Breast epithelium (tissue), 4 donors: Measurements from ENCODE around the gene LRRFIP1. TPM values are rescaled to one million over a fixed set of nuclear protein-coding genes. Genes with fewer than 3 reads are reported as not detected.

Experiments used
- DNase-seq, 2 donors: peaks; one replicate each; pipeline ENCODE4 v3.0.0-alpha.2; 2019; ENCODE audit warnings: low spot score in 2 of 2
- H3K27ac ChIP-seq, 2 donors: fragments of 200-600 bp; sonication (generic) in 1 of 2; one replicate each; pipeline ENCODE4 v1.5.1; 2016 to 2019; ENCODE audit warnings: mild to moderate bottlenecking in 1 of 2
- H3K27me3 ChIP-seq, 2 donors: fragments of 200-600 bp; sonication (generic) in 1 of 2; one replicate each; pipeline versions ENCODE4 v1.5.1 to v1.6.0; 2017 to 2019; ENCODE audit warnings: control low read depth in 1 of 2, mild to moderate bottlenecking in 1 of 2
- H3K36me3 ChIP-seq: fragments of 200-600 bp; one replicate; pipeline ENCODE4 v1.5.1; 2019
- H3K4me1 ChIP-seq, 2 donors: fragments of 200-600 bp; sonication (generic); one replicate each; pipeline ENCODE4 v1.5.1; 2016 to 2019; ENCODE audit warnings: control low read depth in 1 of 2
- H3K4me3 ChIP-seq, 3 donors: fragments of 200-600 bp; sonication (generic); 1 replicate in 2 of 3; 2 replicates in 1 of 3; pipeline ENCODE4 v1.5.1; 2016 to 2019; ENCODE audit warnings: mild to moderate bottlenecking in 3 of 3, moderate library complexity in 2 of 3
- H3K9me3 ChIP-seq, 2 donors: fragments of 200-600 bp; sonication (generic) in 1 of 2; one replicate each; pipeline ENCODE4 v1.5.1; 2016 to 2019; ENCODE audit warnings: control low read depth in 1 of 2
- POLR2A ChIP-seq: fragments of 450-650 bp; IDR thresholded peaks from one replicate; pipeline ENCODE4 v1.6.1; 2016; ENCODE audit warnings: antibody characterized with exemption, mild to moderate bottlenecking, moderate library complexity
- POLR2AphosphoS5 ChIP-seq, 3 donors: sonication (generic); formaldehyde crosslinking; IDR thresholded peaks; one replicate each; pipeline ENCODE4 v1.6.1; 2017; ENCODE audit warnings: antibody characterized with exemption in 3 of 3
- intact Hi-C: fragments of 100-400 bp; cut with DNase I; formaldehyde crosslinking; loops from one replicate; pipeline ENCODE4 v1.15.1; 2023; ENCODE audit warnings: low total_unique reads
- total RNA-seq, 3 donors: library from RNA; depleted of rRNA; stranded (reverse); fragments of >200 nt; gene quantifications; one replicate each; pipeline ENCODE4 v1.1.0, GENCODE V29; 2016
- TF ChIP-seq, protein P1 (sequence below), 3 donors: fragments of 450-650 bp; IDR thresholded peaks; one replicate each; pipeline ENCODE4 v1.5.1; 2016 to 2017; ENCODE audit warnings: antibody characterized with exemption in 3 of 3, mild to moderate bottlenecking in 3 of 3, moderate library complexity in 3 of 3

LRRFIP1 gene
- total RNA-seq, 3 donors from 2014 or later = 82.6 to 136 (median 130) TPM

DNA sequence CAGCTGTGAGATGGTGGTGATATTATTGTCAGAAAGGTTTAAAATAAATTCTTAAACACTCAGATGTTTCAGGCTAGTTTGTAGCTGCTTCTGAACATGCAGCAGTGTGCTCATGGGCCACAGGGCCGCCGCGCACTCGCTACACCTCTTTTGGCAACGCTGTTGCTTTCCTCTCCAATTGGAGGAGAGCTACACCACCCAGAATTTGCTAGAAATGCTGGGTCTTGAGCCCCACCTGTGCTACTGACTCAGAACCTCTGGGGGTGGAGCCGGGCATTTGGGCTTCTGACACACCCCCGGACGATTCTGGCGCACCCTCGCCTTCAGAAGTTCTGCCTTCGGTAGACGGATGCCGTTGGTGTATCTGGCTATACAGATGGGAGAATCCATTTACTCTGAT is 15.7 kb downstream of the LRRFIP1 start:
- no peaks in the 10 kb centered on the region for H3K4me1 ChIP-seq
- H3K27ac ChIP-seq = no peak overlapping the region
- H3K9me3 ChIP-seq = no peaks in the 10 kb centered on the region
- TF ChIP-seq, protein P1, sequence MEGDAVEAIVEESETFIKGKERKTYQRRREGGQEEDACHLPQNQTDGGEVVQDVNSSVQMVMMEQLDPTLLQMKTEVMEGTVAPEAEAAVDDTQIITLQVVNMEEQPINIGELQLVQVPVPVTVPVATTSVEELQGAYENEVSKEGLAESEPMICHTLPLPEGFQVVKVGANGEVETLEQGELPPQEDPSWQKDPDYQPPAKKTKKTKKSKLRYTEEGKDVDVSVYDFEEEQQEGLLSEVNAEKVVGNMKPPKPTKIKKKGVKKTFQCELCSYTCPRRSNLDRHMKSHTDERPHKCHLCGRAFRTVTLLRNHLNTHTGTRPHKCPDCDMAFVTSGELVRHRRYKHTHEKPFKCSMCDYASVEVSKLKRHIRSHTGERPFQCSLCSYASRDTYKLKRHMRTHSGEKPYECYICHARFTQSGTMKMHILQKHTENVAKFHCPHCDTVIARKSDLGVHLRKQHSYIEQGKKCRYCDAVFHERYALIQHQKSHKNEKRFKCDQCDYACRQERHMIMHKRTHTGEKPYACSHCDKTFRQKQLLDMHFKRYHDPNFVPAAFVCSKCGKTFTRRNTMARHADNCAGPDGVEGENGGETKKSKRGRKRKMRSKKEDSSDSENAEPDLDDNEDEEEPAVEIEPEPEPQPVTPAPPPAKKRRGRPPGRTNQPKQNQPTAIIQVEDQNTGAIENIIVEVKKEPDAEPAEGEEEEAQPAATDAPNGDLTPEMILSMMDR (IDR thresholded peaks at IDR 0.05) = no peak
- TF ChIP-seq POLR2A (no peak), POLR2AphosphoS5 (IDR thresholded peaks at IDR 0.05) (no peak)
- no peaks in the 10 kb centered on the region for H3K36me3 ChIP-seq
- intact Hi-C loops = no loop called here
- DNase-seq = no peak
- H3K27me3 ChIP-seq = no peaks in the 10 kb centered on the region
- H3K4me3 ChIP-seq = no peak overlapping the region

DNA sequence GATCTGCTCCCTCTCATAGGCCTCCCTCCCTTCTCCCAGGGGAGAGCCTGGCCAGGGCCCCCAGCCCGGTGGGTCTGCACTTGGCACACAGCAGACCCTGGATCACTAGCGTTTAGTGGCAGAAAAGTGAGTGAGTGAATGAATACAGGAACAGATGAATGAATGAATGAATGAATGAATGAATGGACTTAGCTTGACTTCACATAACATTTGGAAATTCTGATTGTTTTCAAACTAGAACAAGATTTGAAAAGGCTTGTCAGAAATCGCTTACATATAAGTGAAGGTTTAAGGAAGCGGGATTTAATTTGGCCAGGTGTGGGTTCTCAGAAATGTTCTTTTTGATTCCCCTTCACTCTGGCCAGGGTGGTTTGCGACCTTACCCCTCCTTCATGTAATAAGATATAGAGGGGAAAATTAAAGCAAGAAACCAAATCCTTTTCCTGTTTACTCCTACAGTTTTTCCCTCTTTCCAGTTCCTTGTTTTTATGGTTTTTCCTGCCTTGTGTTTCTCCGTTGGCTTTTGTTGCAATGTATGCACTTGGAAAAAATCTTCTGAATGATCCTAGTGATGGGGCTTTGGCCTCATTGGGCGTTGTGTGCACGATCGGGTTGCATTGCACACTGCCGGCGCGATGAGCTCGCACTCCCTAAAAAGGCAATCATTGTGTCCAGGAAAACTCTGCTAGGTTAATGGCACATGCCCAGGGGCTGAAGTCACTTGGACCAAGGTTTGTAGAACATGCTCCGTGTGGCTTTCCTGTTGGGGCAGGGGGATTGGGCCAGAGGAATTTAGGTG is 16.4 kb downstream of the LRRFIP1 start:
- no peak for DNase-seq
- Histone ChIP-seq H3K36me3 (no peaks in the 10 kb centered on the region), H3K9me3 (no peaks in the 10 kb centered on the region), H3K27me3 (no peaks in the 10 kb centered on the region), H3K4me3 (no peak overlapping the region), H3K27ac (no peak overlapping the region), H3K4me1 (no peaks in the 10 kb centered on the region)
- intact Hi-C loops = no loop called here
- TF ChIP-seq POLR2A = no peak
- no peak for TF ChIP-seq POLR2AphosphoS5 (IDR thresholded peaks at IDR 0.05)
- TF ChIP-seq, protein P1 (IDR thresholded peaks at IDR 0.05) = no peak

DNA sequence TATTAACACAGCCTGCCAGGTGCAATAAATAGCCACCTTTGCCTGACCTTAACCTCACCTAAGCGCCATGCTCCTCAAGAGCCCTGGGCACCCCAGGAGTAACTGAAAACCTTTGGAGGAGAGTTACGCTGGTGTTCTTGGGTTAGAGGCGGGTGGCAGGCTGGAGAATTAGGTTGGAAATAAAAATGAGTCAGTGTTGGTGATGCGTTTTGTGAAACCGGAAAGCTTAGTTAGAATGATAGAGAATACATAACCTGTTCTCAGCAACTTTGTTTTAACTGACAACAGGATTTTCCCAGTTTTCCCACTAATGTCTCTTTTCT is 17.0 kb downstream of the LRRFIP1 start:
- DNase-seq = no peak
- no peak for TF ChIP-seq POLR2A
- H3K4me3 ChIP-seq = no peak overlapping the region
- no peaks in the 10 kb centered on the region for H3K4me1 ChIP-seq
- H3K36me3 ChIP-seq = no peaks in the 10 kb centered on the region
- no peaks in the 10 kb centered on the region for H3K27me3 ChIP-seq
- intact Hi-C loops = no loop called here
- H3K9me3 ChIP-seq = no peaks in the 10 kb centered on the region
- H3K27ac ChIP-seq = no peak overlapping the region

DNA sequence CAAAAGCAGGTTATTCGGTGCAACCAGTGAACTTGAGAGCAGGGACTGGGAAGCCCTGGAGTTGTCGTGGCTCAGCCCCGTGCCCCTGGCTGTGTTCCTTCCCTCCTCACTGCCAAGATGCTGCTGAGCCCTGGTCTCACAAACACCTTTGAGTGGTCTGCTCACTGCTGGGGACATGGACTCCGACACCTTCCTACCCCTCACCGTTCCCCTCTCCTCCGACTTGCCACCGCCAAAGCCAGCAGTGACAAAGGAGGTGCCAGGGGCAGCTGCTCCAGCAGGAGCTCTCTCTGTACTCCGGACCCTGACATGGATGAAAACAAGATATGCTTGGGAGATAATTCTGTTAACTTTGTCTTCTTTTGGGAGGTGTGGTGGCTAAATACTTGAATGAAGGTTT is 17.9 kb downstream of the LRRFIP1 start:
- no peaks in the 10 kb centered on the region for H3K27me3 ChIP-seq
- no peak overlapping the region for H3K4me3 ChIP-seq
- TF ChIP-seq POLR2A = no peak
- TF ChIP-seq, protein P1 (IDR thresholded peaks at IDR 0.05) = no peak
- TF ChIP-seq POLR2AphosphoS5 (IDR thresholded peaks at IDR 0.05) = no peak
- intact Hi-C loops = no loop called here
- no peaks in the 10 kb centered on the region for H3K36me3 ChIP-seq
- no peak for DNase-seq
- no peaks in the 10 kb centered on the region for H3K9me3 ChIP-seq
- no peaks in the 10 kb centered on the region for H3K4me1 ChIP-seq
- H3K27ac ChIP-seq = no peak overlapping the region

DNA sequence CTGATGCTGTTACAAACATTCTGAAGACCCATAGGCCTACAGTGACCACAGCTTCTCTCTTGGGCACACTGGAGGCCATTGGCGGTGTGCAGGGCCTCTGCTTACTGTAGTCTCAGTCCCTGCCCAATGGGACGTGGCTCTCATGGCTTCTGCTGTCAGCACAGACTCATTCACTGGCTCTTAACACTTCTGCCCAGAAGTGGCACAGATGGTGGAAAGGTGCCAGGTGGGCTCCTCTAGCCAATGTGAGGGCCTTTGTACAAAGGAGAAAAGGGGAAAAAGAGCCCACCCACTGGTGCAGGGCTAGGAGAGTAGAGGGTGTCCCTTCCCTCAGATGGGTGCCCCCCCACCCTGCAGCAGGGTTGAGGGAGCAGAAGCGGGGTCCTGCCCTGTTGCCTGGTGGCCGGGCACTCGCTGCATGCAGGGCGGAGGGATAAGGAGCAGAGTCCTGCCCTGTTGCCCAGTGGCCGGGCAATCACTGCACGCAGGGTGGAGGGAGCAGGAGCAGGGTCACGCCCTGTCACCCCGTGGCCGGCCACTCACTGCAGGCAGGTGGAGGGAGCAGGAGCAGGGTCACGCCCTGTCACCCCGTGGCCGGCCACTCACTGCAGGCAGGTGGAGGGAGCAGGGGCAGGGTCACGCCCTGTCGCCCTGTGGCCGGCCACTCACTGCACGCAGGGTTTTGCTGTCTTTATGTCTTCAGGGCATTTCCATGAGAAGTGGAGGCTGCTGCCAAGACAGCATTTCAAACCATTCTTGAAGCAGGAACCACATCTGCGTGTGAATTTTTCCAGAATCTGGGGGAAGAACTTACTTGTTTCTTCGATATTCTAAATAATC is 20.0 kb downstream of the LRRFIP1 start:
- H3K27me3 ChIP-seq = no peaks in the 10 kb centered on the region
- H3K27ac ChIP-seq = no peak overlapping the region
- no peak for DNase-seq
- TF ChIP-seq POLR2A (no peak), POLR2AphosphoS5 (IDR thresholded peaks at IDR 0.05) (no peak)
- TF ChIP-seq, protein P1 (IDR thresholded peaks at IDR 0.05) = no peak
- H3K4me3 ChIP-seq = no peak overlapping the region
- no peaks in the 10 kb centered on the region for H3K9me3 ChIP-seq
- intact Hi-C loops = no loop called here
- H3K4me1 ChIP-seq = no peaks in the 10 kb centered on the region
- H3K36me3 ChIP-seq = no peaks in the 10 kb centered on the region
